NOMO-1 (cell line): ENCODE results near the gene KCTD4.
A peak's percentile ranks its signal among the peaks of the same experiment; 100 is the strongest.
"Not testable (repeated sequence)": the region's sequence is repeated elsewhere in the genome, so short reads cannot be mapped to it uniquely, and the experiment has no call there.

Source experiments
- DNase-seq, 2 experiments: peaks; one replicate each; lab custom pipeline; 2025; ENCODE audit not compliant: unreplicated experiment in 2 of 2; lab: John Stamatoyannopoulos, UW

Gene KCTD4

GRCh38 chr13:45200701-45201232 is at the start of gene KCTD4:
TSS of gene KCTD4 (minus strand) at chr13:45201045. CDS start at chr13:45194567, 6,478 bp downstream.
- no peak for DNase-seq

GRCh38 chr13:45249662-45250061 is 48.8 kb upstream of the KCTD4 start:
- DNase-seq: no peak

- not testable (repeated sequence) for DNase-seq
Observed at GRCh38 chr13:45244736-45245135, 43.9 kb upstream of the KCTD4 start.

- no peak for DNase-seq
Observed at GRCh38 chr13:45243077-45243476, 42.2 kb upstream of the KCTD4 start.

GRCh38 chr13:45242524-45242923 is 41.7 kb upstream of the KCTD4 start:
- no peak for DNase-seq

GRCh38 chr13:45242070-45242469 is 41.2 kb upstream of the KCTD4 start:
- no peak for DNase-seq

GRCh38 chr13:45240143-45240542 is 39.3 kb upstream of the KCTD4 start:
- DNase-seq: no peak

- no peak for DNase-seq
Observed at GRCh38 chr13:45238945-45239795, 38.3 kb upstream of the KCTD4 start.

GRCh38 chr13:45232591-45232990 is 31.7 kb upstream of the KCTD4 start:
- DNase-seq: no peak

GRCh38 chr13:45231722-45232121 is 30.9 kb upstream of the KCTD4 start:
- DNase-seq: no peak

GRCh38 chr13:45231305-45231704 is 30.5 kb upstream of the KCTD4 start:
- no peak for DNase-seq

- no peak for DNase-seq
Observed at GRCh38 chr13:45229172-45229571, 28.3 kb upstream of the KCTD4 start.

- no peak for DNase-seq
Observed at GRCh38 chr13:45228002-45228401, 27.2 kb upstream of the KCTD4 start.

GRCh38 chr13:45226024-45226423 is 25.2 kb upstream of the KCTD4 start:
- peak in 1 of 2 experiments; percentile 29 for DNase-seq

- no peak for DNase-seq
Observed at GRCh38 chr13:45225370-45225769, 24.5 kb upstream of the KCTD4 start.

GRCh38 chr13:45224176-45224575 is 23.3 kb upstream of the KCTD4 start:
- DNase-seq: no peak

GRCh38 chr13:45222919-45223318 is 22.1 kb upstream of the KCTD4 start:
- no peak for DNase-seq

GRCh38 chr13:45222516-45222915 is 21.7 kb upstream of the KCTD4 start:
- no peak for DNase-seq

GRCh38 chr13:45220403-45220802 is 19.6 kb upstream of the KCTD4 start:
- DNase-seq: no peak

GRCh38 chr13:45219938-45220375 is 19.1 kb upstream of the KCTD4 start:
- peak; percentile 51 to 86 for DNase-seq

- no peak for DNase-seq
Observed at GRCh38 chr13:45219123-45219891, 18.5 kb upstream of the KCTD4 start.

GRCh38 chr13:45218689-45219088 is 17.8 kb upstream of the KCTD4 start:
- no peak for DNase-seq
